Neural crest cell (in vitro differentiated cells): ENCODE measurements around the gene NDUFV2. TPM values are rescaled to one million over a fixed set of nuclear protein-coding genes. Genes with fewer than 3 reads are reported as not detected.

Source experiments
- DNase-seq: peaks from one replicate; pipeline ENCODE4 v3.0.0; 2021; ENCODE audit warnings: low read depth, mixed read lengths, low spot score
- H3K27ac Mint-ChIP-seq: one replicate; pipeline ENCODE4 v1.8.0; 2021; ENCODE audit warnings: mild to moderate bottlenecking, mixed read lengths; ENCODE audit not compliant: unreplicated experiment
- H3K27me3 Mint-ChIP-seq: 2 replicates; pipeline ENCODE4 v1.8.0; 2021; ENCODE audit warnings: low read depth, mild to moderate bottlenecking, mixed read lengths
- H3K36me3 Mint-ChIP-seq: 2 replicates; pipeline ENCODE4 v1.8.0; 2021; ENCODE audit warnings: low read depth, mild to moderate bottlenecking, mixed read lengths
- H3K4me1 Mint-ChIP-seq: 2 replicates; pipeline ENCODE4 v1.8.0; 2021; ENCODE audit warnings: mixed read lengths
- H3K4me3 Mint-ChIP-seq: one replicate; pipeline ENCODE4 v1.8.0; 2021; ENCODE audit warnings: mild to moderate bottlenecking, mixed read lengths
- H3K9me3 Mint-ChIP-seq: 2 replicates; pipeline ENCODE4 v1.8.0; 2021; ENCODE audit warnings: mixed read lengths
- CTCF ChIP-seq: fragments of 200-600 bp; sonication (generic); conservative IDR thresholded peaks from 2 replicates; pipeline ENCODE4 v1.5.0; 2021; ENCODE audit warnings: antibody characterized with exemption, mild to moderate bottlenecking
- long read RNA-seq: library from polyadenylated mRNA; unstranded; transcript quantifications from one replicate; pipeline ENCODE4 v2.0.0, GENCODE V29; 2020
- total RNA-seq: library from RNA; stranded (reverse); gene quantifications from 2 replicates; pipeline ENCODE4 v1.2.1, GENCODE V29; 2021

Gene NDUFV2
- total RNA-seq, result 143 and 144 TPM in 2 replicates
- long read RNA-seq, transcript NDUFV2-201 (8 exons, 930 nt), result major isoform, 107 of 117 reads
- long read RNA-seq, partial matches to known transcripts, result 4 of 117 reads
- long read RNA-seq, other reads (novel, unspliced or antisense), result 5 of 117 reads

DNA sequence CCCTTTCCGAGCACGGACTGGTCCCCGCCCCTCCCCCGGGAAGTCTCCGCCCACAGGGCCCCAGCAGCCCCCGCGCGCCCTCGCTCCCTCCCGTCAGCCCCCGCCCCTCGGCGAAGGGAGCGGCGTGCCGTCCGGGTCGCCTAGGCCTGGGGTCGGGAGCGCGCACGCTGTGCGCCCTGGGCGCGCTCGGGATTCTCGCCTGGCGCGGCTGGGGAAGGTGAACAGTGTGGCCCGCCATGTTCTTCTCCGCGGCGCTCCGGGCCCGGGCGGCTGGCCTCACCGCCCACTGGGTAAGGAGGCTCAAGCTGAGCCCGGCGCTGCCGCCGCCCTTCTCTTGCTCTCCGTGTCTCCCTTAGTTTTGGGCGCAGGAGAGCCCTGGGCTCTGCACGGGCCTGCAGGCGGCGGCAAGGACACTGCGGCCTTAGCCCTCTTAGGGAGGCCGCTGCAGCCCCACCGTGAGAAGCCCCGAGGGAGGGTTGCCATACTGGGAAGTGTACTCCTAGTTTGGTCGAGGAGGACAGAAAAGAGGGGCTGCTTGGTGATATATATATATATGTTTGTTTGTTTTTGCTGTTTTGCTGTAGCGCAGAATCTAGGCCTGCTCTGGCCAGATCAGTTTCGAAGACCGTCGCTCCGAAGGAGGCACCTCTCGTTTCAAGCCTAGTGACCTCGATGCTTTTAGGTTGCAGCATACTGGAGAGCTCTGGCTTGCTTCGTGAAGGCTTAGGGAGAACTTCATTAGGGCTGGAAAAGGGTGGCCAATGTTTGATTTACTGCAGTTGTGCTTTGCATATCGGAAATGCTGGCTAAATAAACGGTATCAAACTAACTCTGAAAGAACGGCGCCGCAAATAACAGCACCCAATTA, at the start of gene NDUFV2:
Gene NDUFV2, plus strand, starts transcription at position 192 of the 868 bp plus-strand sequence. Its CDS starts 45 bp downstream, at position 237.
- Mint-ChIP-seq H3K4me3 (peak within 1 kb of the TSS; percentile 96), H3K9me3 (no peaks in the 10 kb centered on the region), H3K4me1 (peaks cover 56% of the 10 kb centered on the region), H3K27me3 (peaks cover 4% of the 10 kb centered on the region), H3K27ac (peak within 1 kb of the TSS; percentile 96), H3K36me3 (peaks cover 3% of the 10 kb centered on the region)
- DNase-seq, result peak; percentile 98
- no peak for TF ChIP-seq CTCF

DNA sequence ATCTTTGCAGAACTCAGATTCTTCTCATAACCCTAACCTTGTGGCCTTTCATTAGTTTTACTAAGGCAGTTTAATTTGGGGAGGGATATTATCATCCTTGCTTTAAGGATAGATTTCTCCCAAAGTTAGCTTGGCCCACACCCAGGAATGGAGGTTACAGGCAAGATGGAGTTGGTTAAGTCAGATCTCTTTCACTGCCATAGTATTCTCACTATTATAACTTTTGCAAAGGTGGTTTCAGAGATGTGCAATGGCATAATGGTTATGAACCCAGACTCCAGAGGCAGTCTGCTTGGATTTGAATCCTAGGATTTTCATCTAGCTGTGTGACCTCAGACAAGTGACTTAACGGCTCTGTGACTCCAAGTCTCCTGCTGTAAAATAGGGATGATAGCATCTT, 48.7 kb upstream of the NDUFV2 start:
- no peak for DNase-seq
- TF ChIP-seq CTCF, result no peak
- Mint-ChIP-seq H3K27me3 (no peaks in the 10 kb centered on the region), H3K4me3 (no peak overlapping the region), H3K36me3 (peaks cover 4% of the 10 kb centered on the region), H3K27ac (no peak overlapping the region), H3K9me3 (peaks cover 9% of the 10 kb centered on the region), H3K4me1 (no peaks in the 10 kb centered on the region)

- peaks cover 1% of the 10 kb centered on the region for H3K36me3 Mint-ChIP-seq
- H3K27me3 Mint-ChIP-seq, result no peaks in the 10 kb centered on the region
- H3K27ac Mint-ChIP-seq, result no peak overlapping the region
- no peak for TF ChIP-seq CTCF
- no peak for DNase-seq
- H3K4me3 Mint-ChIP-seq, result no peak overlapping the region
- H3K9me3 Mint-ChIP-seq, result peaks cover 6% of the 10 kb centered on the region
- H3K4me1 Mint-ChIP-seq, result no peaks in the 10 kb centered on the region
These were observed 47.3 kb upstream of the NDUFV2 start for GRCh38 chr18:9055185-9055584.

- no peak overlapping the region for H3K27ac Mint-ChIP-seq
- H3K27me3 Mint-ChIP-seq, result no peaks in the 10 kb centered on the region
- no peak overlapping the region for H3K4me3 Mint-ChIP-seq
- no peak for DNase-seq
- H3K36me3 Mint-ChIP-seq, result no peaks in the 10 kb centered on the region
- H3K9me3 Mint-ChIP-seq, result peaks cover 5% of the 10 kb centered on the region
- no peaks in the 10 kb centered on the region for H3K4me1 Mint-ChIP-seq
- TF ChIP-seq CTCF, result no peak
These were observed 46.9 kb upstream of the NDUFV2 start for GRCh38 chr18:9055626-9056025.

DNA sequence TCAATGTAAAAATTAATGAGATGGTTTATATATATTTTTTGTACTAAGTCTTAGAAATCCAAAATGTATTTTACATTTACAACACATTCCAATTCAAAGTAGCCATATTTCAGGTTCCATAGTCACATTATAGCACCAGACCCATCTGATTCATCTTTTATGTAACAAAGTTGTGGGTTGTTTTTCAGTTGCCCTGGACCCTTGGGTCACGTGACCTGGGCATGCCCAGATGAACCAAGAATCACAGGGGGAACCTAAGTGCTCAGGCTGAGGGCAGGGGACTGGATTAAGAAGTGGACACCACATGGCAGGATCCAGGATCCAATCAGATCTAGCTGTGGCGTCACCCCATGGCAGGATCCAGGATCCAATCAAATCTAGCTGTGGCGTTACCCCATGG, 44.9 kb upstream of the NDUFV2 start:
- DNase-seq, result no peak
- H3K27me3 Mint-ChIP-seq, result no peaks in the 10 kb centered on the region
- no peak overlapping the region for H3K27ac Mint-ChIP-seq
- no peak overlapping the region for H3K4me3 Mint-ChIP-seq
- no peaks in the 10 kb centered on the region for H3K4me1 Mint-ChIP-seq
- no peaks in the 10 kb centered on the region for H3K36me3 Mint-ChIP-seq
- no peaks in the 10 kb centered on the region for H3K9me3 Mint-ChIP-seq
- no peak for TF ChIP-seq CTCF
